Measurements from ENCODE around the gene HOXD12. TPM values are rescaled to one million over a fixed set of nuclear protein-coding genes. Genes with fewer than 3 reads are reported as not detected.

HOXD12 gene
- total RNA-seq, 2 donors from 2014 or later, result not detected

GRCh38 chr2:176078541-176079284, 20.9 kb upstream of the HOXD12 start:
- peaks cover 0 to 19% of the 10 kb centered on the region in 2 donors for H3K4me1 ChIP-seq (ENCODE audit: control insufficient read depth in 1 of 2, low read depth in 2 of 2)
- no peak overlapping the region for H3K4me3 ChIP-seq
- no peaks in the 10 kb centered on the region for H3K9me3 ChIP-seq
- H3K27ac ChIP-seq, result no peak overlapping the region
- DNase-seq (ENCODE audit: low spot score) (no peak), ATAC-seq (ENCODE audit: insufficient number of reproducible peaks, low FRiP score, low read depth) (no peak)
- peaks cover 77% of the 10 kb centered on the region for H3K27me3 ChIP-seq (replicated peaks; ENCODE audit: insufficient read depth)
- TF ChIP-seq CTCF (IDR thresholded peaks at IDR 0.05), result no peak
- no peaks in the 10 kb centered on the region for H3K36me3 ChIP-seq

- peaks cover 0 to 19% of the 10 kb centered on the region in 2 donors for H3K4me1 ChIP-seq (ENCODE audit: control insufficient read depth in 1 of 2, low read depth in 2 of 2)
- H3K27ac ChIP-seq, result no peak overlapping the region
- no peaks in the 10 kb centered on the region for H3K36me3 ChIP-seq
- DNase-seq (ENCODE audit: low spot score) (no peak), ATAC-seq (ENCODE audit: insufficient number of reproducible peaks, low FRiP score, low read depth) (no peak)
- H3K9me3 ChIP-seq, result no peaks in the 10 kb centered on the region
- peaks cover 81% of the 10 kb centered on the region for H3K27me3 ChIP-seq (replicated peaks; ENCODE audit: insufficient read depth)
- H3K4me3 ChIP-seq, result peak overlapping the region; percentile 24
- TF ChIP-seq CTCF (IDR thresholded peaks at IDR 0.05), result no peak
Observed at GRCh38 chr2:176079285-176079830, 20.2 kb upstream of the HOXD12 start.

- no peak for ATAC-seq (ENCODE audit: insufficient number of reproducible peaks, low FRiP score, low read depth)
- peak overlapping the region; percentile 51 for H3K4me3 ChIP-seq
Observed at GRCh38 chr2:176079831-176080539, 19.6 kb upstream of the HOXD12 start.

GRCh38 chr2:176080540-176081375, 18.8 kb upstream of the HOXD12 start:
- H3K4me3 ChIP-seq, result peak overlapping the region; percentile 51
- TF ChIP-seq CTCF (IDR thresholded peaks at IDR 0.05), result no peak
- H3K4me1 ChIP-seq (ENCODE audit: control insufficient read depth in 1 of 2, low read depth in 2 of 2), result peaks cover under 1 to 19% of the 10 kb centered on the region in 2 donors
- peaks cover 75% of the 10 kb centered on the region for H3K27me3 ChIP-seq (replicated peaks; ENCODE audit: insufficient read depth)
- H3K9me3 ChIP-seq, result no peaks in the 10 kb centered on the region
- H3K36me3 ChIP-seq, result no peaks in the 10 kb centered on the region
- no peak for DNase-seq (ENCODE audit: low spot score)
- peak overlapping the region in 1 of 2 donors; percentile 27 for H3K27ac ChIP-seq
- no peak for ATAC-seq (ENCODE audit: insufficient number of reproducible peaks, low FRiP score, low read depth)

More at GRCh38 chr2:176079831-176080539, 19.6 kb upstream of the HOXD12 start:
- Histone ChIP-seq H3K36me3 (no peaks in the 10 kb centered on the region), H3K27me3 (replicated peaks; ENCODE audit: insufficient read depth) (peaks cover 79% of the 10 kb centered on the region), H3K27ac (no peak overlapping the region), H3K4me1 (ENCODE audit: control insufficient read depth in 1 of 2, low read depth in 2 of 2) (peaks cover 0 to 19% of the 10 kb centered on the region in 2 donors), H3K9me3 (no peaks in the 10 kb centered on the region)
- peak; percentile 56 for TF ChIP-seq CTCF (IDR thresholded peaks at IDR 0.05)
- DNase-seq (ENCODE audit: low spot score), result no peak
